ENCODE measurements around the gene COQ5. TPM values are rescaled to one million over a fixed set of nuclear protein-coding genes. Genes with fewer than 3 reads are reported as not detected.

The COQ5 gene, protein sequence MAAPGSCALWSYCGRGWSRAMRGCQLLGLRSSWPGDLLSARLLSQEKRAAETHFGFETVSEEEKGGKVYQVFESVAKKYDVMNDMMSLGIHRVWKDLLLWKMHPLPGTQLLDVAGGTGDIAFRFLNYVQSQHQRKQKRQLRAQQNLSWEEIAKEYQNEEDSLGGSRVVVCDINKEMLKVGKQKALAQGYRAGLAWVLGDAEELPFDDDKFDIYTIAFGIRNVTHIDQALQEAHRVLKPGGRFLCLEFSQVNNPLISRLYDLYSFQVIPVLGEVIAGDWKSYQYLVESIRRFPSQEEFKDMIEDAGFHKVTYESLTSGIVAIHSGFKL
- total RNA-seq: 10 to 100 TPM; 28.6 to 30.6 TPM

GRCh38 chr12:120528861-120529525, at the start of gene COQ5:
TSS of gene COQ5 (minus strand) at chr12:120529158. CDS start at chr12:120529141, 17 bp downstream.
- peak; percentile 90 for DNase-seq
- Mint-ChIP-seq H3K27me3 (ENCODE audit: low read depth) (no peaks in the 10 kb centered on the region), H3K4me3 (peak within 1 kb of the TSS; percentile 100), H3K36me3 (ENCODE audit: low read depth) (peaks cover 7% of the 10 kb centered on the region), H3K4me1 (ENCODE audit: low read depth) (peaks cover 20% of the 10 kb centered on the region), H3K27ac (peak within 1 kb of the TSS; percentile 99), H3K9me3 (ENCODE audit: insufficient read depth) (no peaks in the 10 kb centered on the region)
- CTCF ChIA-PET: interaction anchor here (1.0 to 1.7 kb wide), 6 partner anchors 12 to 500 kb away, joined by 3 to 7 read pairs (median 4); partner anchors contain the start of genes POP5 and SRSF9
- POLR2A ChIA-PET: interaction anchor here (0.5 to 1.7 kb wide), 9 partner anchors 10 to 874 kb away, joined by 3 to 8 read pairs (median 4); partner anchors contain the start of genes DYNLL1, MLEC, POP5 and RNU4-1
- ATAC-seq: peak; percentile 96

DNA sequence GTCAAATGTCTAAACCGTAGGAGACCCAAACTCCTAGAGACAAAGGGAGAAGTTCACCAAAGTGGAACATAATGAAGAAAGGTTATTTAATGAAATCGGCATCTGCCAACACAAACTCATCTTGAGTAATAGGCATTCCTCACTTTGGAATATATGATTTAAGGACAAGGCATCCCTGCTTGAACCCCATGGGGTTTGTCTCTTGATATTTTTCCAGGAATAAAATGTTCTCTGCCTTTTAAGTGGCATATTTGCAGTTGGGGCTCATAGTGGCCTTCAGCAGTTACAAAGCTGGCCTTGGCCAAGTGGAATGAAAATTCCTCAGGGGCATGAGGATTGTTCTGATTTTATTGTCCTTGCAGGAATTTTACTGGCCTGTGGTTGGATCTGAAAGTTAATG, 45.1 kb upstream of the COQ5 start:
- H3K27ac Mint-ChIP-seq: no peak overlapping the region
- CTCF ChIA-PET: interaction anchor here (1.0 to 1.5 kb wide), 2 partner anchors 9 to 22 kb away, joined by 3 to 4 read pairs; no protein-coding TSS in a partner anchor
- peaks cover 70% of the 10 kb centered on the region for H3K36me3 Mint-ChIP-seq (ENCODE audit: low read depth)
- no peak overlapping the region for H3K4me3 Mint-ChIP-seq
- no peaks in the 10 kb centered on the region for H3K9me3 Mint-ChIP-seq (ENCODE audit: insufficient read depth)
- DNase-seq: no peak
- ATAC-seq: no peak
- no peaks in the 10 kb centered on the region for H3K27me3 Mint-ChIP-seq (ENCODE audit: low read depth)
- peaks cover 1% of the 10 kb centered on the region for H3K4me1 Mint-ChIP-seq (ENCODE audit: low read depth)
- POLR2A ChIA-PET: no interaction called here

- POLR2A ChIA-PET: no interaction called here
- Mint-ChIP-seq H3K9me3 (ENCODE audit: insufficient read depth) (no peaks in the 10 kb centered on the region), H3K36me3 (ENCODE audit: low read depth) (peaks cover 73% of the 10 kb centered on the region), H3K4me1 (ENCODE audit: low read depth) (no peaks in the 10 kb centered on the region), H3K27me3 (ENCODE audit: low read depth) (no peaks in the 10 kb centered on the region), H3K4me3 (no peak overlapping the region), H3K27ac (no peak overlapping the region)
- DNase-seq: no peak
- CTCF ChIA-PET: interaction anchor here (1.5 kb wide), 1 partner anchor 9 kb away, joined by 4 read pairs; no protein-coding TSS in a partner anchor
- ATAC-seq: no peak
These were observed 44.6 kb upstream of the COQ5 start for GRCh38 chr12:120573560-120573959.

GRCh38 chr12:120571299-120571698, 42.3 kb upstream of the COQ5 start:
- Mint-ChIP-seq H3K4me3 (no peak overlapping the region), H3K36me3 (ENCODE audit: low read depth) (peaks cover 62% of the 10 kb centered on the region), H3K27me3 (ENCODE audit: low read depth) (no peaks in the 10 kb centered on the region), H3K9me3 (ENCODE audit: insufficient read depth) (no peaks in the 10 kb centered on the region), H3K4me1 (ENCODE audit: low read depth) (no peaks in the 10 kb centered on the region), H3K27ac (no peak overlapping the region)
- ATAC-seq (no peak), DNase-seq (no peak)
- CTCF ChIA-PET: interaction anchor here (0.7 to 1.8 kb wide), 4 partner anchors 10 to 13 kb away, joined by 3 to 7 read pairs (median 4); partner anchors contain the start of gene POP5
- POLR2A ChIA-PET: interaction anchor here (0.5 to 1.8 kb wide), 5 partner anchors 8 to 319 kb away, joined by 3 to 8 read pairs (median 4); partner anchors contain the start of gene POP5

GRCh38 chr12:120563495-120563894, 34.5 kb upstream of the COQ5 start:
- Mint-ChIP-seq H3K36me3 (ENCODE audit: low read depth) (peaks cover 60% of the 10 kb centered on the region), H3K4me3 (no peak overlapping the region), H3K4me1 (ENCODE audit: low read depth) (no peaks in the 10 kb centered on the region), H3K9me3 (ENCODE audit: insufficient read depth) (no peaks in the 10 kb centered on the region), H3K27ac (no peak overlapping the region), H3K27me3 (ENCODE audit: low read depth) (no peaks in the 10 kb centered on the region)
- ChIA-PET CTCF (no interaction called here), POLR2A (no interaction called here)
- DNase-seq (no peak), ATAC-seq (no peak)

GRCh38 chr12:120562906-120563305, 33.9 kb upstream of the COQ5 start:
- ATAC-seq (no peak), DNase-seq (no peak)
- ChIA-PET CTCF (no interaction called here), POLR2A (no interaction called here)
- Mint-ChIP-seq H3K4me3 (no peak overlapping the region), H3K27ac (peak overlapping the region; percentile 37), H3K36me3 (ENCODE audit: low read depth) (peaks cover 61% of the 10 kb centered on the region), H3K27me3 (ENCODE audit: low read depth) (no peaks in the 10 kb centered on the region), H3K4me1 (ENCODE audit: low read depth) (no peaks in the 10 kb centered on the region), H3K9me3 (ENCODE audit: insufficient read depth) (no peaks in the 10 kb centered on the region)

- ChIA-PET POLR2A (no interaction called here), CTCF (no interaction called here)
- Mint-ChIP-seq H3K36me3 (ENCODE audit: low read depth) (peaks cover 40% of the 10 kb centered on the region), H3K4me3 (no peak overlapping the region), H3K9me3 (ENCODE audit: insufficient read depth) (no peaks in the 10 kb centered on the region), H3K4me1 (ENCODE audit: low read depth) (peaks cover 2% of the 10 kb centered on the region), H3K27ac (no peak overlapping the region), H3K27me3 (ENCODE audit: low read depth) (no peaks in the 10 kb centered on the region)
- DNase-seq (no peak), ATAC-seq (no peak)
These were observed 28.6 kb upstream of the COQ5 start for GRCh38 chr12:120557589-120557988.

- POLR2A ChIA-PET: no interaction called here
These were observed 25.7 kb upstream of the COQ5 start for GRCh38 chr12:120554678-120555077.

DNA sequence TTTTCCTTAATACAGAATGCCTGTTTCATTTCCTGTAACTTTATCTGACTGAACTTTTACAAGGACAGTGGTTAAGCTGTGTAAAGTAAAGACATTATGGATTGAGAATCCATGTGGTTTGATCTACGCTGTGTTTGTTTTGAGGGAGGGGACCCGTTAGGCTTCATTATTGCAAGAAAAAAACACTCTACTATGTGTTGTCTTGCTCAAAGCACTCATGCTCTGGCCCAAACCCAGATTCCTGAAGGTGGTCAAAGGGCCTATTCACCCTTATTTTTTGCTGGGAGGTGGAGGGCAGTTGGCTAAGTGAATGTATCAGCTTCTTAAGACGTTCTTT, 17.1 kb upstream of the COQ5 start:
- Mint-ChIP-seq H3K4me1 (ENCODE audit: low read depth) (peaks cover 4% of the 10 kb centered on the region), H3K9me3 (ENCODE audit: insufficient read depth) (no peaks in the 10 kb centered on the region), H3K27ac (no peak overlapping the region), H3K36me3 (ENCODE audit: low read depth) (peaks cover 14% of the 10 kb centered on the region), H3K4me3 (no peak overlapping the region), H3K27me3 (ENCODE audit: low read depth) (no peaks in the 10 kb centered on the region)
- DNase-seq (no peak), ATAC-seq (no peak)
- ChIA-PET POLR2A (no interaction called here), CTCF (interaction anchor here (0.9 to 1.6 kb wide), 3 partner anchors 15 to 77 kb away, joined by 3 to 4 read pairs (median 4); partner anchors contain the start of gene SRSF9)

More at GRCh38 chr12:120554678-120555077, 25.7 kb upstream of the COQ5 start:
- CTCF ChIA-PET: no interaction called here
- Mint-ChIP-seq H3K27me3 (ENCODE audit: low read depth) (no peaks in the 10 kb centered on the region), H3K36me3 (ENCODE audit: low read depth) (peaks cover 28% of the 10 kb centered on the region), H3K4me1 (ENCODE audit: low read depth) (peaks cover 6% of the 10 kb centered on the region), H3K4me3 (no peak overlapping the region), H3K9me3 (ENCODE audit: insufficient read depth) (no peaks in the 10 kb centered on the region), H3K27ac (no peak overlapping the region)
- DNase-seq: no peak
- no peak for ATAC-seq

DNA sequence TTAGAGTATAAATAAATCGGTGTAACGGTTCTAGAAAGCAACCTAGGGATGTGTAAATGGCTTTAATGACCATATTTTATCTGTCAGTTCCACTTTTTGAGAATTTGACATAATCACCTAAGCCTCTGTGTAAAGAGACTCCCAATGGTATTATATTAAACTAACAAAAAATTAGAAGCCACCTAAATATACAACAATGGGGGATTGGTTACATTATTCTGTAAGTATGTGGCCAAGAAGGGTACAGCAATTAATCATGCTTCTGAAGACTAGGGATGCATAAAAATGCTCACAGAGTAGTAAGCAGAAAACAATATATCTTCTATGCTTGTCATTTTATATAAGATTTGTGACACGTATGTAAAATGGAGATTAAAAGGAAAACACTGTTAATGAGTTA, 15.7 kb upstream of the COQ5 start:
- ChIA-PET POLR2A (interaction anchor here (0.6 kb wide), 2 partner anchors 37 to 1958 kb away, joined by 3 read pairs; partner anchors contain the start of gene POP5), CTCF (interaction anchor here (0.8 kb wide), 1 partner anchor 104 kb away, joined by 3 read pairs; no protein-coding TSS in a partner anchor)
- Mint-ChIP-seq H3K27ac (no peak overlapping the region), H3K9me3 (ENCODE audit: insufficient read depth) (no peaks in the 10 kb centered on the region), H3K4me1 (ENCODE audit: low read depth) (peaks cover 14% of the 10 kb centered on the region), H3K27me3 (ENCODE audit: low read depth) (no peaks in the 10 kb centered on the region), H3K4me3 (no peak overlapping the region), H3K36me3 (ENCODE audit: low read depth) (peaks cover 23% of the 10 kb centered on the region)
- no peak for ATAC-seq
- no peak for DNase-seq

- Mint-ChIP-seq H3K4me1 (ENCODE audit: low read depth) (peaks cover 40% of the 10 kb centered on the region), H3K36me3 (ENCODE audit: low read depth) (peaks cover 46% of the 10 kb centered on the region)
- CTCF ChIA-PET: no interaction called here
These were observed 13.2 kb upstream of the COQ5 start for GRCh38 chr12:120542166-120542565.

GRCh38 chr12:120540445-120540844, 11.5 kb upstream of the COQ5 start:
- no peaks in the 10 kb centered on the region for H3K9me3 Mint-ChIP-seq (ENCODE audit: insufficient read depth)
- ChIA-PET CTCF (no interaction called here), POLR2A (no interaction called here)
- H3K27me3 Mint-ChIP-seq (ENCODE audit: low read depth): no peaks in the 10 kb centered on the region
- H3K36me3 Mint-ChIP-seq (ENCODE audit: low read depth): peaks cover 54% of the 10 kb centered on the region
- H3K4me1 Mint-ChIP-seq (ENCODE audit: low read depth): peaks cover 53% of the 10 kb centered on the region
- no peak overlapping the region for H3K4me3 Mint-ChIP-seq
- no peak for ATAC-seq
- no peak for DNase-seq
- H3K27ac Mint-ChIP-seq: peak overlapping the region; percentile 69

More at GRCh38 chr12:120542166-120542565, 13.2 kb upstream of the COQ5 start:
- Mint-ChIP-seq H3K9me3 (ENCODE audit: insufficient read depth) (no peaks in the 10 kb centered on the region), H3K4me3 (no peak overlapping the region), H3K27me3 (ENCODE audit: low read depth) (no peaks in the 10 kb centered on the region), H3K27ac (no peak overlapping the region)
- no peak for DNase-seq
- no peak for ATAC-seq
- POLR2A ChIA-PET: no interaction called here
